OCI-LY3 (cell line): Measurements from ENCODE around the gene SLC9A8.
"Not testable (repeated sequence)": the region's sequence is repeated elsewhere in the genome, so short reads cannot be mapped to it uniquely, and the experiment has no call there.

Experiments used
- H2AFZ ChIP-seq: fragments of 200-600, 300-600 bp; shearing (Covaris generic); 2 replicates; pipeline ENCODE4 v1.6.0; 2014; ENCODE audit warnings: antibody characterized with exemption, low read depth, low read length
- H3K27ac ChIP-seq: fragments of 200-600, 300-600 bp; sonication (generic); 2 replicates; pipeline ENCODE4 v1.5.1; 2014; ENCODE audit warnings: mild to moderate bottlenecking, low read length, moderate library complexity, mixed read lengths
- H3K27me3 ChIP-seq: fragments of 200-600, 300-600 bp; sonication (generic); 2 replicates; pipeline ENCODE4 v1.6.1; 2014; ENCODE audit warnings: low read depth, low read length, mixed read lengths
- H3K36me3 ChIP-seq: fragments of 200-600, 300-600 bp; sonication (generic); replicated peaks from 2 replicates; pipeline ENCODE3; 2014; ENCODE audit warnings: low read depth, low read length, mixed read lengths
- H3K4me1 ChIP-seq: fragments of 300-600, 200-600 bp; sonication (generic); 2 replicates; pipeline ENCODE4 v1.6.1; 2014; ENCODE audit warnings: low read length, mixed read lengths
- H3K4me2 ChIP-seq: fragments of 200-600, 300-600 bp; sonication (generic); 2 replicates; pipeline ENCODE4 v1.6.1; 2014; ENCODE audit warnings: low read length, mixed read lengths
- H3K4me3 ChIP-seq: fragments of 300-600, 200-600 bp; sonication (generic); 2 replicates; pipeline ENCODE4 v1.5.1; 2014; ENCODE audit warnings: antibody characterized with exemption, mild to moderate bottlenecking, low read length, moderate library complexity
- H3K79me2 ChIP-seq: fragments of 300-600, 200-600 bp; shearing (Covaris generic); 2 replicates; pipeline ENCODE4 v1.6.1; 2014; ENCODE audit warnings: mild to moderate bottlenecking, low read length, mixed read lengths
- H3K9ac ChIP-seq: fragments of 300-600, 200-600 bp; shearing (Covaris generic); 2 replicates; pipeline ENCODE4 v1.6.0; 2014; ENCODE audit warnings: mild to moderate bottlenecking, low read length, moderate library complexity
- H3K9me3 ChIP-seq: fragments of 200-600, 300-600 bp; shearing (Covaris generic); 2 replicates; pipeline ENCODE4 v1.6.1; 2014; ENCODE audit warnings: low read length, mixed read lengths; ENCODE audit not compliant: insufficient read depth
- H4K20me1 ChIP-seq: fragments of 200-600, 300-600 bp; sonication (generic); 2 replicates; pipeline ENCODE4 v1.6.1; 2016; ENCODE audit warnings: low read length, mixed read lengths; ENCODE audit not compliant: insufficient read depth
- CTCF ChIP-seq: fragments of 200-600, 300-600 bp; sonication (generic); IDR thresholded peaks from 2 replicates; pipeline ENCODE4 v1.5.1; 2014; ENCODE audit warnings: antibody characterized with exemption, low read length, low read depth
- EZH2phosphoT487 ChIP-seq: fragments of 200-600 bp; shearing (Covaris generic); IDR thresholded peaks from 2 replicates; pipeline ENCODE4 v1.6.1; 2018; ENCODE audit warnings: antibody characterized with exemption, mixed run types, low read depth

Gene SLC9A8

GRCh38 chr20:49775229-49775693 is 37.4 kb upstream of the SLC9A8 start:
- Histone ChIP-seq H3K4me1 (peaks cover 13% of the 10 kb centered on the region), H2AFZ (no peak overlapping the region), H3K27me3 (no peaks in the 10 kb centered on the region), H4K20me1 (no peaks in the 10 kb centered on the region), H3K36me3 (no peaks in the 10 kb centered on the region), H3K79me2 (no peaks in the 10 kb centered on the region), H3K9ac (no peak overlapping the region), H3K4me2 (no peak overlapping the region), H3K27ac (no peak overlapping the region), H3K9me3 (no peaks in the 10 kb centered on the region), H3K4me3 (no peak overlapping the region)
- TF ChIP-seq EZH2phosphoT487: no peak
- TF ChIP-seq CTCF: no peak

GRCh38 chr20:49779972-49780371 is 32.7 kb upstream of the SLC9A8 start:
- Histone ChIP-seq H3K79me2 (no peaks in the 10 kb centered on the region), H3K9ac (no peak overlapping the region), H3K4me2 (no peak overlapping the region), H3K36me3 (no peaks in the 10 kb centered on the region), H2AFZ (no peak overlapping the region), H3K4me1 (peaks cover 23% of the 10 kb centered on the region), H3K4me3 (no peak overlapping the region), H4K20me1 (no peaks in the 10 kb centered on the region), H3K9me3 (no peaks in the 10 kb centered on the region), H3K27me3 (no peaks in the 10 kb centered on the region), H3K27ac (no peak overlapping the region)
- TF ChIP-seq CTCF: no peak
- TF ChIP-seq EZH2phosphoT487: no peak

- no peaks in the 10 kb centered on the region for H3K79me2 ChIP-seq
- H2AFZ ChIP-seq: no peak overlapping the region
- no peak overlapping the region for H3K9ac ChIP-seq
- H3K4me2 ChIP-seq: no peak overlapping the region
- no peak overlapping the region for H3K27ac ChIP-seq
- H3K27me3 ChIP-seq: no peaks in the 10 kb centered on the region
- no peaks in the 10 kb centered on the region for H3K9me3 ChIP-seq
- H3K4me3 ChIP-seq: no peak overlapping the region
- peaks cover 31% of the 10 kb centered on the region for H3K4me1 ChIP-seq
- no peaks in the 10 kb centered on the region for H4K20me1 ChIP-seq
- no peaks in the 10 kb centered on the region for H3K36me3 ChIP-seq
- no peak for TF ChIP-seq EZH2phosphoT487
- no peak for TF ChIP-seq CTCF
Observed at GRCh38 chr20:49781676-49782075, 31.0 kb upstream of the SLC9A8 start.

GRCh38 chr20:49782439-49782838 is 30.2 kb upstream of the SLC9A8 start:
- not testable (repeated sequence) for H3K79me2 ChIP-seq, H2AFZ ChIP-seq, H3K4me2 ChIP-seq, H3K27ac ChIP-seq, H3K4me3 ChIP-seq, H3K9me3 ChIP-seq, H3K27me3 ChIP-seq, H4K20me1 ChIP-seq, H3K36me3 ChIP-seq, H3K9ac ChIP-seq
- H3K4me1 ChIP-seq: peaks cover 35% of the 10 kb centered on the region

GRCh38 chr20:49783021-49783995 is 29.3 kb upstream of the SLC9A8 start:
- peaks cover 41% of the 10 kb centered on the region for H3K4me1 ChIP-seq
- H3K9ac ChIP-seq, H3K4me2 ChIP-seq, H3K27me3 ChIP-seq, H3K27ac ChIP-seq, H4K20me1 ChIP-seq, H2AFZ ChIP-seq, H3K79me2 ChIP-seq, H3K9me3 ChIP-seq, H3K36me3 ChIP-seq, H3K4me3 ChIP-seq: not testable (repeated sequence)
